SKM-1 treated with dmso at 0.1 percent for 144 hours (cell line): ENCODE results near the gene CCDC182.

Experiments
- DNase-seq: peaks from one replicate; lab custom pipeline; 2025; ENCODE audit not compliant: unreplicated experiment; lab: John Stamatoyannopoulos, UW

Gene CCDC182

GRCh38 chr17:57730026-57730701 lies 14.9 kb downstream of the CCDC182 start:
- no peak for DNase-seq

- no peak for DNase-seq
Observed at GRCh38 chr17:57727630-57728175, 17.4 kb downstream of the CCDC182 start.

- no peak for DNase-seq
Observed at GRCh38 chr17:57726838-57727237, 18.3 kb downstream of the CCDC182 start.

GRCh38 chr17:57726213-57726790 lies 18.8 kb downstream of the CCDC182 start:
- no peak for DNase-seq

- no peak for DNase-seq
Observed at GRCh38 chr17:57724729-57725125, 20.4 kb downstream of the CCDC182 start.

- DNase-seq: no peak
Observed at GRCh38 chr17:57724026-57724728, 20.9 kb downstream of the CCDC182 start.

GRCh38 chr17:57723427-57724025 lies 21.6 kb downstream of the CCDC182 start:
- no peak for DNase-seq

- no peak for DNase-seq
Observed at GRCh38 chr17:57722704-57723043, 22.4 kb downstream of the CCDC182 start.

GRCh38 chr17:57721967-57722703 lies 23.0 kb downstream of the CCDC182 start:
- no peak for DNase-seq

GRCh38 chr17:57720386-57721035 lies 24.6 kb downstream of the CCDC182 start:
- no peak for DNase-seq

GRCh38 chr17:57718878-57719277 lies 26.2 kb downstream of the CCDC182 start:
- DNase-seq: no peak

GRCh38 chr17:57715981-57716380 lies 29.1 kb downstream of the CCDC182 start:
- no peak for DNase-seq

- no peak for DNase-seq
Observed at GRCh38 chr17:57714665-57715180, 30.4 kb downstream of the CCDC182 start.

- DNase-seq: no peak
Observed at GRCh38 chr17:57713140-57713539, 32.0 kb downstream of the CCDC182 start.

GRCh38 chr17:57708410-57708809 lies 36.7 kb downstream of the CCDC182 start:
- no peak for DNase-seq

GRCh38 chr17:57707892-57708291 lies 37.2 kb downstream of the CCDC182 start:
- no peak for DNase-seq

GRCh38 chr17:57706761-57707160 lies 38.3 kb downstream of the CCDC182 start:
- no peak for DNase-seq

GRCh38 chr17:57705921-57706695 lies 39.0 kb downstream of the CCDC182 start:
- no peak for DNase-seq

GRCh38 chr17:57704448-57704847 lies 40.7 kb downstream of the CCDC182 start:
- no peak for DNase-seq

- no peak for DNase-seq
Observed at GRCh38 chr17:57703273-57703672, 41.8 kb downstream of the CCDC182 start.
